Measurements from ENCODE around the gene YES1. TPM values are rescaled to one million over a fixed set of nuclear protein-coding genes. Genes with fewer than 3 reads are reported as not detected.
"Not testable (repeated sequence)": the region's sequence is repeated elsewhere in the genome, so short reads cannot be mapped to it uniquely, and the experiment has no call there.

YES1 gene
- total RNA-seq, 2 experiments from 2014 or later = 12.1 to 12.5 TPM

GRCh38 chr18:799943-800342, 12.1 kb downstream of the YES1 start:
- Mint-ChIP-seq H3K4me3 (no peak overlapping the region), H3K4me1 (peaks cover 27% of the 10 kb centered on the region), H3K9me3 (ENCODE audit: low read depth) (no peaks in the 10 kb centered on the region), H3K27me3 (no peaks in the 10 kb centered on the region), H3K36me3 (peaks cover 11% of the 10 kb centered on the region), H3K27ac (no peak overlapping the region)
- no peak for ATAC-seq
- DNase-seq = no peak
- CTCF ChIA-PET = no interaction called here

GRCh38 chr18:795383-795782, 16.7 kb downstream of the YES1 start:
- H3K4me3 Mint-ChIP-seq; H3K9me3 Mint-ChIP-seq (ENCODE audit: low read depth); H3K27ac Mint-ChIP-seq; H3K27me3 Mint-ChIP-seq; ATAC-seq; DNase-seq; CTCF ChIA-PET: not testable (repeated sequence)
- peaks cover 19% of the 10 kb centered on the region for H3K4me1 Mint-ChIP-seq
- H3K36me3 Mint-ChIP-seq = peaks cover 14% of the 10 kb centered on the region

GRCh38 chr18:789397-789796, 22.6 kb downstream of the YES1 start:
- H3K4me3 Mint-ChIP-seq = no peak overlapping the region
- no peak for DNase-seq
- no peak for ATAC-seq
- CTCF ChIA-PET = no interaction called here
- peaks cover 3% of the 10 kb centered on the region for H3K36me3 Mint-ChIP-seq
- no peaks in the 10 kb centered on the region for H3K9me3 Mint-ChIP-seq (ENCODE audit: low read depth)
- peaks cover 17% of the 10 kb centered on the region for H3K4me1 Mint-ChIP-seq
- no peak overlapping the region for H3K27ac Mint-ChIP-seq
- no peaks in the 10 kb centered on the region for H3K27me3 Mint-ChIP-seq

GRCh38 chr18:785242-785641, 26.8 kb downstream of the YES1 start:
- Mint-ChIP-seq H3K36me3 (peaks cover 2% of the 10 kb centered on the region), H3K4me1 (peaks cover 15% of the 10 kb centered on the region), H3K27me3 (no peaks in the 10 kb centered on the region), H3K4me3 (no peak overlapping the region), H3K27ac (no peak overlapping the region), H3K9me3 (ENCODE audit: low read depth) (no peaks in the 10 kb centered on the region)
- CTCF ChIA-PET = interaction anchor here (1.2 to 1.5 kb wide), 3 partner anchors 45 to 73 kb away, joined by 3 to 5 read pairs (median 3); partner anchors contain the start of gene ENOSF1
- no peak for DNase-seq
- no peak for ATAC-seq

GRCh38 chr18:784470-785172, 27.4 kb downstream of the YES1 start:
- Mint-ChIP-seq H3K36me3 (peaks cover 2% of the 10 kb centered on the region), H3K4me3 (no peak overlapping the region), H3K27me3 (no peaks in the 10 kb centered on the region), H3K27ac (no peak overlapping the region), H3K4me1 (peaks cover 15% of the 10 kb centered on the region), H3K9me3 (ENCODE audit: low read depth) (no peaks in the 10 kb centered on the region)
- DNase-seq (no peak), ATAC-seq (no peak)
- CTCF ChIA-PET = interaction anchor here (1.2 kb wide), 2 partner anchors 46 to 72 kb away, joined by 3 read pairs; partner anchors contain the start of gene ENOSF1

GRCh38 chr18:778194-778927, 33.7 kb downstream of the YES1 start:
- Mint-ChIP-seq H3K27me3 (no peaks in the 10 kb centered on the region), H3K4me3 (no peak overlapping the region), H3K9me3 (ENCODE audit: low read depth) (no peaks in the 10 kb centered on the region), H3K27ac (no peak overlapping the region), H3K4me1 (peaks cover 3% of the 10 kb centered on the region), H3K36me3 (peaks cover 12% of the 10 kb centered on the region)
- ATAC-seq (no peak), DNase-seq (no peak)
- CTCF ChIA-PET = no interaction called here

- Mint-ChIP-seq H3K27me3 (no peaks in the 10 kb centered on the region), H3K27ac (no peak overlapping the region), H3K9me3 (ENCODE audit: low read depth) (no peaks in the 10 kb centered on the region), H3K36me3 (peaks cover 12% of the 10 kb centered on the region), H3K4me1 (peaks cover 3% of the 10 kb centered on the region), H3K4me3 (no peak overlapping the region)
- ATAC-seq (no peak), DNase-seq (no peak)
- CTCF ChIA-PET = no interaction called here
These were observed 35.0 kb downstream of the YES1 start for GRCh38 chr18:777021-777420.

- H3K36me3 Mint-ChIP-seq = peaks cover 12% of the 10 kb centered on the region
- H3K9me3 Mint-ChIP-seq (ENCODE audit: low read depth); DNase-seq; H3K4me3 Mint-ChIP-seq; ATAC-seq; H3K4me1 Mint-ChIP-seq; H3K27me3 Mint-ChIP-seq; H3K27ac Mint-ChIP-seq: not testable (repeated sequence)
- CTCF ChIA-PET = interaction anchor here (0.9 kb wide), 1 partner anchor 12 kb away, joined by 3 read pairs; no protein-coding TSS in a partner anchor
These were observed 36.0 kb downstream of the YES1 start for GRCh38 chr18:776044-776443.

GRCh38 chr18:774811-775210, 37.2 kb downstream of the YES1 start:
- Mint-ChIP-seq H3K9me3 (ENCODE audit: low read depth) (no peaks in the 10 kb centered on the region), H3K27me3 (no peaks in the 10 kb centered on the region), H3K4me1 (peaks cover 3% of the 10 kb centered on the region), H3K36me3 (peaks cover 12% of the 10 kb centered on the region), H3K4me3 (no peak overlapping the region), H3K27ac (no peak overlapping the region)
- DNase-seq (no peak), ATAC-seq (no peak)
- CTCF ChIA-PET = interaction anchor here (1.1 kb wide), 1 partner anchor 65 kb away, joined by 3 read pairs; no protein-coding TSS in a partner anchor

GRCh38 chr18:773980-774624, 37.9 kb downstream of the YES1 start:
- Mint-ChIP-seq H3K36me3 (peaks cover 12% of the 10 kb centered on the region), H3K27ac (no peak overlapping the region), H3K9me3 (ENCODE audit: low read depth) (no peaks in the 10 kb centered on the region), H3K27me3 (no peaks in the 10 kb centered on the region), H3K4me3 (no peak overlapping the region), H3K4me1 (peaks cover 3% of the 10 kb centered on the region)
- CTCF ChIA-PET = interaction anchor here (0.9 to 1.1 kb wide), 2 partner anchors 56 to 65 kb away, joined by 3 read pairs; no protein-coding TSS in a partner anchor
- ATAC-seq (no peak), DNase-seq (no peak)

GRCh38 chr18:770583-770961, 41.5 kb downstream of the YES1 start:
- ATAC-seq (no peak), DNase-seq (no peak)
- H3K4me3 Mint-ChIP-seq = no peak overlapping the region
- no peak overlapping the region for H3K27ac Mint-ChIP-seq
- peaks cover 3% of the 10 kb centered on the region for H3K4me1 Mint-ChIP-seq
- H3K36me3 Mint-ChIP-seq = peaks cover 9% of the 10 kb centered on the region
- H3K9me3 Mint-ChIP-seq (ENCODE audit: low read depth) = no peaks in the 10 kb centered on the region
- CTCF ChIA-PET = interaction anchor here (0.7 to 1.7 kb wide), 3 partner anchors 37 to 1496 kb away, joined by 3 to 4 read pairs (median 3); no protein-coding TSS in a partner anchor
- H3K27me3 Mint-ChIP-seq = no peaks in the 10 kb centered on the region

GRCh38 chr18:767961-768360, 44.1 kb downstream of the YES1 start:
- ATAC-seq = no peak
- no peak for DNase-seq
- Mint-ChIP-seq H3K36me3 (peaks cover 6% of the 10 kb centered on the region), H3K4me1 (peaks cover 4% of the 10 kb centered on the region), H3K9me3 (ENCODE audit: low read depth) (no peaks in the 10 kb centered on the region), H3K4me3 (no peak overlapping the region), H3K27me3 (no peaks in the 10 kb centered on the region), H3K27ac (no peak overlapping the region)
- CTCF ChIA-PET = no interaction called here

- ATAC-seq (no peak), DNase-seq (no peak)
- Mint-ChIP-seq H3K27ac (no peak overlapping the region), H3K4me3 (no peak overlapping the region), H3K4me1 (peaks cover 7% of the 10 kb centered on the region), H3K27me3 (no peaks in the 10 kb centered on the region), H3K9me3 (ENCODE audit: low read depth) (no peaks in the 10 kb centered on the region), H3K36me3 (peaks cover 6% of the 10 kb centered on the region)
- CTCF ChIA-PET = no interaction called here
These were observed 44.8 kb downstream of the YES1 start for GRCh38 chr18:767084-767882.
